GM21529 (cell line): ENCODE measurements around the gene SLC38A11.

Source experiments
- ATAC-seq: cut with Tn5 transposase; IDR thresholded peaks from one replicate; pipeline ENCODE4 v1.9.1; 2021; ENCODE audit not compliant: unreplicated experiment

The SLC38A11 gene

GRCh38 chr2:164917296-164917903, 37.9 kb downstream of the SLC38A11 start:
- ATAC-seq, result no peak

DNA sequence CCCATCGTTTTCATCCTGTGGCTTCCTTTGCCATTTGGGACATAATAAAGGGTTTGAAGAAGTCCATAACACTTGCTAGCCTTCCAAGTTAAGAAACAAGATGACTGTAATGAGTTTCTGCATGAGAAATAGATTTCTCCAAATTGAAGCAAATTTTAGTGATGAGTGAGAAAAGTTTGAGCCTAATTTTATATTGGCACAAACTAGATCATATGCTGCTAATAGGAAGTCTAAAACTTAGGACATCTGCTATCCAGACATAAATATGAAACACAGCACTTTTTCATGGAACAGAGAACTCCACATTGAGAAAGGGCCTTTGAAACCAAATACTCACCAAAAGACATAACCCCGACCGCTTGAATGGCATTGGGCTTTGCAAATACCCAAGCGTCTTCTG, 39.8 kb downstream of the SLC38A11 start:
- no peak for ATAC-seq

GRCh38 chr2:164913640-164914350, 41.5 kb downstream of the SLC38A11 start:
- ATAC-seq, result no peak

DNA sequence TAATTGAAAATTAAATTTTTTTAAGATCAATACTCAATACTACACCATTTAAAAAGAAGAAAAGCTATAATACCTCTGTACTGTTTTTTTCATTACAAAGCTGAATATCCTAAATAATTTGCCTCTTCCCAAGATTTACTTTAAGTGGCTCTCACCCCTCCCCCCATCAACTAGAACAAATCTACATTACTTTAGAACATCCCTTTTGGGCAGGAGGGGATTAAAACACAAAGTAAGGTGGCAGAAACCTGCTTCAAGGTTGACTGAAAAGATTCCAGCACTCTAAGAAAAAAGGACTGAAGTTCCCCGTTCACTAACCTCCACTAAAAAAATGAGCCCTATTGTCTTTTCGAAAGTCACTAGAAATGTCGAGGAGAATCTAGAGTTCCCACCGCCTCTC, 42.3 kb downstream of the SLC38A11 start:
- no peak for ATAC-seq

- ATAC-seq, result no peak
Observed at GRCh38 chr2:164911832-164912231, 43.5 kb downstream of the SLC38A11 start.

DNA sequence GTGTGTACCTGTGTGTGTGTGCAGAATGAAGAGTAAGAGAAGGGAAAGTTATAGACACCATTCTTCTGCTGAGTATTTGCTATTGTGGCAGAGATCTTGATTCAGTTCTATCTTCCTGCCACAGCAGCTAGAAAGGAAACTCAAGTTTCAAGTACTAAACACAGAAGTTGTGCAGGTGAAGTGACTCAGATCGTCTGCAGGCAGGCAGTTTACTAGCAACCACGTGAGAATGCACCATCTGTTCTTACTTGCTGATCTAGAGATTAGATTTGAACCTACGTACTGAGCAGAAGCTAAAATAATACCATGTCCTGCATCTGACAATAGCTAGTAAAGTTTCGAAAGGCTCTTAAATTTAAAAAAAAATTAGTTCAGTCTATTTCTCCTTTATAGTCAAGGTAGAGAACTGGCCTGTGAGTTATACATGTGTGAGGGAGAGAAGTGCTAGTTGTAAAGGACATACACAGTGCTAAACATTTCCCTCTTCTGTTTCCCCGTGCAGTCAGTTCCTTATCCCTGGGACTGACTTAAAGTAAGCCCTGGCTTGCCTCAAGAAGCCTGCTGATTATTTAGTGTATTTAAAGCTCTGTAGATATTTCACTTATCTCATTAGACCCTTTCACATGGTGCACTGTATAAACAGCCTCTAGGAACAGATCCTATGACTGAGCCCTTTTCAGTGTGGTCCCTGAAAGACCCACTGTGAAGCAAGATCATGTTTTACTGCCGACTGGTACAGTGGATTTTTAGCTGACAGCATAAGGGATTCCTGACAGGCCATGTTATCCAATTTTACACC, 45.0 kb downstream of the SLC38A11 start:
- peak; percentile 89 for ATAC-seq

DNA sequence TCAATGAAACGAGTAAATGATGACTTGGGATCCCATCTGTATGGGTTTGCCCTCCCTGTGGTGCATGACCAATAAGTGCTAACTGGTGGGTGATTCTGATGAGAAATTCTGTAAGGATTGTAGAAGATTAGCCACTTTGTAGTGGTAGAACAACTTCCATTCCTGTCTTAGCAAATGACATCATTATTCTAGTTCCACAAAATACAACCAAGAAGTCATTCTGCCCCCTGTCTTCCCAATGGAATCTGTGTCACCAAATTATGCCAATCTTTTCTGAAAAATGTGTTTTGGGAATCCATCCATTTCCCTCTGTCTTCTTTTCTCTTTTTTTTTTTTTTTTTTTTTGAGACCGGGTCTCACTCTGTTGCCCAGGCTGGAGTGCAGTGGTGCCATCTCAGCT, 48.4 kb downstream of the SLC38A11 start:
- ATAC-seq, result no peak

GRCh38 chr2:164905307-164905706, 50.0 kb downstream of the SLC38A11 start:
- no peak for ATAC-seq

DNA sequence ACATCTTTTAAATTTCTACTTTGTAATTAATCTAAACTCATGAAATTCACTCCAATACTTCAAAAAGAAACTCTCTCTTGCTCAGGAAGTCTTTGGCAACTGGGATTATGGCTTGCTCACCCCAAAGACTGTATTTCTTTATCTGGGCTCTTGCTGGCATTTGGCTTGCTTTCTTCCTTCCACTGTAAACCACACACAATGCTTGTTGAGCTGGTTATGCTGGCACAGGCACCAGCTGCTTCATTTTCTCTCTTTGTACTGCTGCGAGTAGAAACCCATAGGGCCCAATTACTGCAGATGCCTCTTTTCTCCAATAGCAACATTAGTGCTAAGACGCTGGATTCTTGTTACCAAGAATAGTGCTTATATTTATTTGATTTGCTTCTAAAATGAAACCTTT, 51.4 kb downstream of the SLC38A11 start:
- no peak for ATAC-seq

DNA sequence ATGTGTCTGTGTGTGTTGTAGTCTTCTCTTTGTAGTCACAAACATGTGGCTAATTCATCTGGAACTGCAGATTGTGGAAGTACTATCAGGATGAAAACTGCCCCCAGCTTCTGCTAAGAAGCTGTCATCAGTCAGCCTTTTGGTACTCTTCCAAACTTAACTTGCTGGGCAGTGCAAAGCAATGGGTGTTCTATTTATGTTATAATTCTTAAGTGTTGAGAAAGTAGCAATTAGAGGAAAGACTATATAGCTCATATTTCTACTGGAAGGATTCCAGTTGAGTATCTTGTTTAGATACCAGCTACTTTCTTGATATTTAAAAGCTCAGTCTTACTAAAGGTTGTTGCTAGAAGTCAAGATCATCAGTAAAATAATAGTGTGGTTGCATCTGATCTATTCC, 52.1 kb downstream of the SLC38A11 start:
- no peak for ATAC-seq

DNA sequence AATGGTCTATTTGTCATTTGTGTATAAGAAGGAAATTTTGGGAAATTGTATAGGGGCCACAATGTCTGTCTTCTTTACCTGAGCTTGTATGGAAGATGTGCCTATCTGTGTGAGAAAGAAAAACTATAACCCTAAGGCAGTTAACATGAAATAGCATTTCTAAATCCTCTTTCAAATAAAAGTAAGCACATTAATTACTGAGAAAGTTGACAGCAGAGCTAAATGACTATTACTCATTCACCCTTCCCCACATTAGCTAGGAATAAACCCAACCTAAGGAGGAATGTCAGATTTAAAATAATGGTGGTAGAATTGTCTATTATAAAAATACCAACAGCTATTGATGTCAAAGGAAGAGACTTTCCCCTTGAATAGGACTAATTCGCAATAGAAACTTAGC, 56.2 kb downstream of the SLC38A11 start:
- no peak for ATAC-seq

DNA sequence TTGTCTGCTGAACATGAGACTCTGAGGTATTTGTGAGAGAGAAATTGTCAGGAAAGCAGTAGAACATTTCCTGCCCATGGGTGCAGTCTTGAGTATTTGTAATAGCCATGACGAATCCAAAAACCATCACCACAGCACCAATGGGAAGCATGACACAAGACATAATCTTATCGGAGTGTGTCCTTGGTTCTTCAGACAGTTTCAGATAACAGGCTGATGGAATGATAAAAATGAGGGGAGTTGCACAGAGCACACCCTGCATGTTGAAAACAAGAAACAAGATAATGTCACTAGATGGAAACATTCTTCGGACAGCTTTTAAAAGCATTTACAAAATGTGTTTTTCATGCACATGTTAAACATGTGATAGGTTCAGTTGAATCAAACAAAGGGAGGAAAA, 56.9 kb downstream of the SLC38A11 start:
- ATAC-seq, result no peak

GRCh38 chr2:164897469-164898260, 57.7 kb downstream of the SLC38A11 start:
- no peak for ATAC-seq

DNA sequence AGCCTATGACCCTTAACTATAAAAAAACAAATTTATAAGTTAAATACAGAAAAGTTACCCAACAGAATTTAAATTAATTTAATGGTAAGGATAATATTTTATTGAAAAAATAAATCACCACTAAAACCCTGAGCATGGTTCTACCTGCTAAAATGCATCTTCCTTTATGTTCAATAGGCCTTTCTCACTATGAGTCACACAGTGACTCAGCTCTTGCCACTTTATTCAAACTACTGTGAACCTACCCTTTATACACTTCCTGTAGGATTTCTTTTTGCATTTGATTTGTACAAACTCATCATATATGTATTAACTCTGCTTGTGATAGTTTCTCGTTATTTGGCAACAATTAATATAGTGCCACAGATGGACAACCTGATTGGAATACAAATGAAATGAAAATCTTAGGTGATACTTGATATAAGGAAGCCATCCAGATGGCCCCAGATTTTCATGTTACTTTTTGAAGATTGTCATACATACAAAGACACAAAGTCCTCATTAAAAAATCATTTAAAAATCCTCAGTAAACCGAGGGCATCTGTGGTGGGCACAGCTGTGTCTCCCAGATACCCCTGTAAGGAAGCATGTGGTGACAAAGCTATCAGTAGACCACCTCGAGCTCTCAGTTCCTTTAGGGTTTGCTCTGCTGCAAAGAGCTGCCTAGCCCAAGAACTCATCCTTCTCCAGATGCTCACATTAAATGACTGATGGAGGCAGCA, 58.5 kb downstream of the SLC38A11 start:
- peak; percentile 99 for ATAC-seq

GRCh38 chr2:164896226-164896625, 59.1 kb downstream of the SLC38A11 start:
- no peak for ATAC-seq

DNA sequence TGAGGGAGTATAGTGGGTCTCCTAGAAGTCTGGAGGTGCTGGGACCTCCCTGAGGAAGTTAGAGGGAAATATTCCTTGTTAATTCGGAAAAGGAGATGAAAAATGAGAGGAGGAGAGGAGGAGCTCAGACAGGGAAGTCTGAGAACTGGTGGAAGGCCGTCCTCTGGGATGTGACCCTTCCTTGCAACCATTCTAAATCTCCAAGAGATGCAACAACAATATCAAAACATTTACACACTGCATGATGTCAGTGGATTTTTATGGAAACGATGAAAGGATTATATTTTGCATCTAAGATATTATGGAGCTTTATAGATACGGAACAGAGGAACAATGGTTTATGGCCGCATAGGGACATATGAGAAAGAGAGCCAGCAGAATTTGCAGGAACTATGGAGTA, 63.9 kb downstream of the SLC38A11 start:
- no peak for ATAC-seq

DNA sequence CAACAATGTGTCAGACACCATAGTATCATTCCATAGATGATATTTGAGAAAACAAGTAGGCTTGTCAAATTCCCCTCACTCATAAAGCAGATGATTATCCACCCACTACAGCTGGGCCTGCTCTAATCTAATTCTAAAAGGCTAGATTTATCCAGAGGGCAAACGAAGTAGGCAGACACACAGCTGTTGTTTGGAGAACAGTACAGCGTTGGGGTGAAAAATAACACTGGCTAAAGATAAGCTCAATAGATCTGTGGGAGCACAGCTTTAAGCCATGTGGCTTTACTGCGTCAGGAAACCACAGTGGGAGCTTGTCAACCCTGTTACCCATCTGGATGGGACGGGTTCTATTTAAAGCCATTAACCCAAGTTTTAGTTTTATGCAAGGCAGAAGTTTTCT, 64.8 kb downstream of the SLC38A11 start:
- ATAC-seq, result no peak

DNA sequence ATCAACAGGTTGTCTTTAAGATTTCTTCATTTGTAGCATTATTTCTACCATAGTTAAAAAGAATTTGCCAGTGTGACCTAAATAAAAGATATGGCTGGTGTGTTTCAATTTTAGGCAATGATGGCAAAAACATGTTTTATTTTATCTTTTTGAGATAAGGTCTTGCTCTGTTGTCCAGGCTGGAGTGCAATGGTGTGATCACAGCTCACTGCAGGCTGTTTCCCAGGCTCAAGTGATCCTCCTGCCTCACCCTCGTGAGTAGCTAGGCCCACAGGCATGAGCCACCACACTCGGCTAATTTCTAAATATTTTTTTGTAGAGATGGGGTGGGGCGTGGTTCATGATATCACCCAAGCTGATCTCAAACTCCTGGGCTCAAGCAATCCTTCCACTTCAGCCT, 66.7 kb downstream of the SLC38A11 start:
- no peak for ATAC-seq

DNA sequence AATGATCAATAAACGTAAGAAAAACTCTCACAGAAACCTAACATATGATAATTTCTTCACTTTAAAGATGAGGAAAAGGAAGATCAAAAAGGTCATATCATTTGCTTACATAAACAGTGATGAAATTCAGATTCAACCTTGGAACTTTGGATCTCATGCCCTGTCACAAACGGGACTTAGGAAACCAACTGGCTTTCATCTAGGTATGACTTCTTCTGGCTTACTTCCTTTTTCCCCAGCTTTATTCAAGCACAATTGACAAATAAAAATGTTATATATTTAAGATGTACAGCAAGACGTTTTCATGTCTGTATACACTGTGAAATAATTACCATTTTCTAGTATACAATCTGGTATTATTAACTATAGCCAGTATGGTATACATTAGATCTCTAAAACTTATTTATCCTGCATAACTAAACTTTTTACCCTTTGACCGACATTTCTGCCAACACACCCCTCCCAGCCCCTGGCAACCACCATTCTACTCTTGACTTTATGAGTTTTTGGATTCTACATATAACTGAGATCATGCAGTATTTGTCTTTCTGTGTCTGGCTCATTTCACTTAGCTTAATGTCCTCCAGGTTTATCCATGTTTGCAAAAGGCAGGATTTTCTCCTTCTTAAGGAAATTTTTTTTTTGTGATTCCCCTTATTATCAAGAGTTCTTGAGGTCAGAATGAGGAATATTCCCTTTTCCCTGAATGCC, 67.7 kb downstream of the SLC38A11 start:
- no peak for ATAC-seq

DNA sequence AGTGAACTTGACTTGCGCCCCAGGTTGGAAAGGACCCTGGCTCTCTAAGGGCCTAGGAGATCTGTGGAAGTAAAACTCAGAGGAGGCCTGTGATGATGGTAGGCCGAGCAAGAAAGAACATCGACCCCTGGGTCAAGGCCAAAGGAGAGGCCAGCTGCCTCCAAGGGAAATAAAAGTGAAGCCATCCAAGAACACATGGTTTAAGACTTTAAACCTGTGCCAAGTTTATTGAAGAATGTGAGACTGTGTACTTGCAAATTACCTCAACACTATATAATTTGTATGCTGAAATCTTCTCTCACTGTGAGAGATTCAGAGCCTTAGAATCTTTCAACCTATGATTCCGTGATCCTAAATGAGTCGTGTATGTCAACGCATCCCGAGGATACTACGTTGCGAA, 73.0 kb downstream of the SLC38A11 start:
- ATAC-seq, result no peak
